GM12878 (cell line): ENCODE data around the gene OR10G3. TPM values are rescaled to one million over a fixed set of nuclear protein-coding genes. Genes with fewer than 3 reads are reported as not detected.

Source experiments
- ATF7 ChIP-seq: fragments of 450-650 bp; IDR thresholded peaks from 2 replicates; pipeline ENCODE4 v1.6.1; 2016; ENCODE audit warnings: low read depth, mild to moderate bottlenecking
- CBX3 ChIP-seq: fragments of 200-600 bp; sonication (generic); IDR thresholded peaks from 2 replicates; pipeline ENCODE4 v1.6.1; 2016; ENCODE audit warnings: low read depth, borderline replicate concordance
- CEBPZ ChIP-seq: fragments of 150-350 bp; IDR thresholded peaks from 2 replicates; pipeline ENCODE4 v1.6.1; 2016; ENCODE audit warnings: low read depth, low read length
- E2F4 ChIP-seq: IDR thresholded peaks from 2 replicates; pipeline ENCODE4 v1.6.1; 2012; ENCODE audit warnings: low read depth, low read length, improper control_type of control experiment
- EGR1 ChIP-seq, 2 experiments: IDR thresholded peaks; 1 replicate in 1 of 2; 2 replicates in 1 of 2; pipeline ENCODE4 v1.6.1; 2011 to 2012; ENCODE audit warnings: low read depth in 2 of 2, low read length in 2 of 2, borderline replicate concordance in 1 of 2, mild to moderate bottlenecking in 1 of 2, moderate library complexity in 1 of 2
- FOXK2 ChIP-seq: fragments of 450-650 bp; IDR thresholded peaks from 2 replicates; pipeline ENCODE4 v1.6.1; 2017; ENCODE audit warnings: mild to moderate bottlenecking, moderate library complexity
- GABPA ChIP-seq: IDR thresholded peaks from 2 replicates; pipeline ENCODE4 v1.6.1; 2014; ENCODE audit warnings: antibody characterized with exemption, low read depth, mild to moderate bottlenecking, inconsistent platforms
- IRF3 ChIP-seq: fragments of 450-650 bp; IDR thresholded peaks from 2 replicates; pipeline ENCODE4 v1.6.1; 2014; ENCODE audit warnings: mild to moderate bottlenecking
- JUND ChIP-seq: IDR thresholded peaks from 2 replicates; pipeline ENCODE4 v1.6.1; 2012; ENCODE audit warnings: low read depth, mild to moderate bottlenecking, low read length, improper control_type of control experiment, moderate library complexity
- PAX8 ChIP-seq: fragments of 450-650 bp; IDR thresholded peaks from 2 replicates; pipeline ENCODE4 v1.6.1; 2017; ENCODE audit warnings: mild to moderate bottlenecking, moderate library complexity
- PBX3 ChIP-seq: IDR thresholded peaks from 2 replicates; pipeline ENCODE4 v1.6.1; 2011; ENCODE audit warnings: mild to moderate bottlenecking, low read depth, low read length, moderate library complexity; ENCODE audit not compliant: insufficient replicate concordance
- PKNOX1 ChIP-seq: fragments of 450-650 bp; IDR thresholded peaks from 2 replicates; pipeline ENCODE4 v1.6.1; 2016; ENCODE audit warnings: mild to moderate bottlenecking
- SIX5 ChIP-seq: IDR thresholded peaks from 2 replicates; pipeline ENCODE4 v1.6.1; 2011; ENCODE audit warnings: mild to moderate bottlenecking, low read depth, low read length, moderate library complexity; ENCODE audit not compliant: severe bottlenecking
- SMAD1 ChIP-seq: fragments of 450-650 bp; IDR thresholded peaks from 2 replicates; pipeline ENCODE4 v1.6.1; 2018; ENCODE audit warnings: mild to moderate bottlenecking, low read depth; ENCODE audit not compliant: partially characterized antibody
- TCF3 ChIP-seq: IDR thresholded peaks from 2 replicates; pipeline ENCODE4 v1.6.1; 2012; ENCODE audit warnings: low read depth, mild to moderate bottlenecking, low read length, borderline replicate concordance; ENCODE audit not compliant: insufficient read depth
- YY1 ChIP-seq: IDR thresholded peaks from 2 replicates; pipeline ENCODE4 v1.6.1; 2011; ENCODE audit warnings: low read depth, mild to moderate bottlenecking, low read length
- ZNF207 ChIP-seq: fragments of 450-650 bp; IDR thresholded peaks from 2 replicates; pipeline ENCODE4 v1.6.1; 2014; ENCODE audit warnings: antibody characterized with exemption, mild to moderate bottlenecking, borderline replicate concordance
- ZNF274 ChIP-seq: IDR thresholded peaks from one replicate; pipeline ENCODE4 v1.8.0; 2011; ENCODE audit not compliant: insufficient read length, insufficient read depth
- polyA plus RNA-seq, 11 experiments: library from polyadenylated mRNA; depleted of rRNA in 4 of 11; unstranded in 6 of 11; stranded (reverse) in 5 of 11; fragments of >200 nt; fragmentation: Nextera tagmentation in 4 of 11; fragmentation: Illumina TruSeq in 1 of 11; extraction: Ambion mirVana in 4 of 11; extraction: Trizol in 1 of 11; gene quantifications; 1 replicate in 1 of 11; 2 replicates in 10 of 11; pipeline versions ENCODE4 v1.2.1 to v1.2.3, GENCODE V29; 2011 to 2016; ENCODE audit warnings: inconsistent platforms in 2 of 11, missing spikeins in 2 of 11, low read depth in 1 of 11
- total RNA-seq, 4 experiments: library from RNA; depleted of rRNA in 3 of 4; stranded (reverse); fragments of >200 nt in 3 of 4; fragmentation: Illumina TruSeq in 1 of 4; extraction: Trizol in 1 of 4; gene quantifications; 2 replicates each; pipeline versions ENCODE4 v1.2.1 to v1.2.3, GENCODE V29; 2013 to 2021

The OR10G3 gene
- total and polyA plus RNA-seq, 10 of the 15 experiments (the other 5 are each of a cell fraction or from before 2014, with no cell fraction given), result not detected

GRCh38 chr14:21557084-21557901 is 22.6 kb downstream of the OR10G3 start (continued):
- TF ChIP-seq ZNF274 (no peak), IRF3 (no peak), EGR1 (IDR thresholded peaks at IDR 0.05; ENCODE audit: borderline replicate concordance in 1 of 2, low read depth in 2 of 2, low read length in 2 of 2) (no peak), SIX5 (no peak), YY1 (peak; percentile 71), GABPA (no peak), TCF3 (no peak), PKNOX1 (no peak), CBX3 (no peak), E2F4 (no peak), JUND (no peak), FOXK2 (no peak), ZNF207 (peak; percentile 46; the same call in 1 of the 2 replicates), SMAD1 (no peak), PAX8 (no peak), CEBPZ (no peak), PBX3 (no peak), ATF7 (no peak)
